Mucosa of descending colon (tissue), 3 donors: Measurements from ENCODE around the gene GOT2. TPM values are rescaled to one million over a fixed set of nuclear protein-coding genes. Genes with fewer than 3 reads are reported as not detected.

Experiments used
- ATAC-seq: fragments of 200-7000 bp; cut with Tn5 transposase; one replicate; pipeline ENCODE4 v1.9.1; 2020; ENCODE audit warnings: mild to moderate bottlenecking, moderate library complexity
- DNase-seq, 3 donors: peaks; one replicate each; pipeline ENCODE4 v3.0.0-alpha.2; 2020
- H3K36me3 ChIP-seq: fragments of 200-600 bp; one replicate; pipeline ENCODE4 v1.8.0; 2021; ENCODE audit warnings: low read depth, mild to moderate bottlenecking
- H3K4me1 ChIP-seq: fragments of 200-600 bp; one replicate; pipeline ENCODE4 v1.8.0; 2021; ENCODE audit warnings: low read depth, mild to moderate bottlenecking
- H3K4me3 ChIP-seq: fragments of 200-600 bp; one replicate; pipeline ENCODE4 v1.8.0; 2021; ENCODE audit warnings: mild to moderate bottlenecking
- H3K9me3 ChIP-seq: fragments of 200-600 bp; one replicate; pipeline ENCODE4 v1.8.0; 2021; ENCODE audit warnings: mild to moderate bottlenecking
- CTCF ChIP-seq: fragments of 200-600 bp; IDR thresholded peaks from one replicate; pipeline ENCODE4 v1.8.0; 2022; ENCODE audit warnings: antibody characterized with exemption, mild to moderate bottlenecking
- intact Hi-C, 2 donors: fragments of 100-400 bp; cut with DNase I in 1 of 2; cut with micrococcal nuclease in 1 of 2; formaldehyde crosslinking; loops; one replicate each; pipeline versions ENCODE4 v1.11.0 to v1.11.1; 2022; cut with DNase I, micrococcal nuclease
- total RNA-seq, 3 donors: library from RNA; stranded (reverse); fragmentation: NEBNext Ultra II Directional in 2 of 3; extraction: Animal tissue kit (Norgen Biotek cat#: 25700) in 2 of 3; gene quantifications; one replicate each; pipeline versions ENCODE4 v1.2.1 to v1.2.4, GENCODE V29; 2021 to 2023
- donor health status: DM: no; HTN: no; CAD: no; lungs with moderate emphysema.
- donor health status: DM: no; HTN: no; CAD: no.
- donor health status: DM: no; HTN: yes; CAD: no.

GOT2 gene
- total RNA-seq, 3 donors from 2014 or later, result 95.0 to 120 (median 116) TPM

- ATAC-seq (no peak), DNase-seq (no peak)
- H3K9me3 ChIP-seq, result no peaks in the 10 kb centered on the region
- TF ChIP-seq CTCF, result no peak
- intact Hi-C loops, result loop anchor here in 1 of 2 donors (10.0 kb wide), 1 partner anchor 70 kb away; no protein-coding TSS in a partner anchor
- H3K4me1 ChIP-seq, result peaks cover 12% of the 10 kb centered on the region
- H3K4me3 ChIP-seq, result no peak overlapping the region
- no peaks in the 10 kb centered on the region for H3K36me3 ChIP-seq
These were observed 49.0 kb downstream of the GOT2 start for GRCh38 chr16:58685084-58685449.

- DNase-seq (peak; percentile 89 to 91 (median 90)), ATAC-seq (peak; percentile 97)
- Histone ChIP-seq H3K4me1 (peaks cover 12% of the 10 kb centered on the region), H3K9me3 (no peaks in the 10 kb centered on the region), H3K4me3 (peak within 1 kb of the TSS; percentile 80), H3K36me3 (no peaks in the 10 kb centered on the region)
- TF ChIP-seq CTCF, result no peak
- intact Hi-C loops, result loop anchor here in 1 of 2 donors (10.0 kb wide), 1 partner anchor 70 kb away; no protein-coding TSS in a partner anchor
These were observed 49.6 kb downstream of the GOT2 start, which contains the start of gene SLC38A7 for GRCh38 chr16:58684354-58685083. Gene SLC38A7 (minus strand): TSS chr16:58684770. CDS start chr16:58680126, 4,644 bp downstream.

- peak; percentile 44 for ATAC-seq
- intact Hi-C loops, result loop anchor here in 1 of 2 donors (10.0 kb wide), 1 partner anchor 71 kb away; no protein-coding TSS in a partner anchor
- TF ChIP-seq CTCF, result no peak
- H3K4me1 ChIP-seq, result peaks cover 12% of the 10 kb centered on the region
- DNase-seq, result peak in 1 of 3 donors; percentile 10
- peak overlapping the region; percentile 80 for H3K4me3 ChIP-seq
- H3K9me3 ChIP-seq, result no peaks in the 10 kb centered on the region
- no peaks in the 10 kb centered on the region for H3K36me3 ChIP-seq
These were observed 50.1 kb downstream of the GOT2 start for GRCh38 chr16:58684001-58684353.

GRCh38 chr16:58679763-58680162, 54.4 kb downstream of the GOT2 start:
- ATAC-seq (no peak), DNase-seq (no peak)
- H3K36me3 ChIP-seq, result no peaks in the 10 kb centered on the region
- no peak overlapping the region for H3K4me3 ChIP-seq
- intact Hi-C loops, result loop anchor here in 1 of 2 donors (10.0 kb wide), 1 partner anchor 75 kb away; no protein-coding TSS in a partner anchor
- no peaks in the 10 kb centered on the region for H3K9me3 ChIP-seq
- peaks cover 11% of the 10 kb centered on the region for H3K4me1 ChIP-seq
- TF ChIP-seq CTCF, result no peak

- Histone ChIP-seq H3K9me3 (no peaks in the 10 kb centered on the region), H3K4me1 (peaks cover 6% of the 10 kb centered on the region), H3K36me3 (no peaks in the 10 kb centered on the region), H3K4me3 (no peak overlapping the region)
- ATAC-seq (peak; percentile 56), DNase-seq (peak in 1 of 3 donors; percentile 44)
- TF ChIP-seq CTCF, result no peak
- intact Hi-C loops, result no loop called here
These were observed 55.4 kb downstream of the GOT2 start for GRCh38 chr16:58678716-58679115.
